Measurements from ENCODE around the gene ARID3A. TPM values are rescaled to one million over a fixed set of nuclear protein-coding genes. Genes with fewer than 3 reads are reported as not detected.
A peak's percentile ranks its signal among the peaks of the same experiment; 100 is the strongest.

Gene ARID3A
- total and polyA plus RNA-seq, 2 of the 13 experiments (the other 11 are each of a cell fraction or from before 2014, with no cell fraction given): 71.3 to 77.9 TPM

- TF ChIP-seq MXD1 (CRISPR knock-in tag; IDR thresholded peaks at IDR 0.05) (0 out of 2 replicates have a peak, but pooled peaks have one; percentile 20), ZNF230 (CRISPR knock-in tag; IDR thresholded peaks at IDR 0.05) (no peak), DMAP1 (CRISPR knock-in tag; IDR thresholded peaks at IDR 0.05) (no peak), ZNF784 (CRISPR knock-in tag; IDR thresholded peaks at IDR 0.05; ENCODE audit: borderline replicate concordance) (no peak), MXD3 (CRISPR knock-in tag; IDR thresholded peaks at IDR 0.05) (no peak), THAP11 (CRISPR knock-in tag; IDR thresholded peaks at IDR 0.05) (0 out of 2 replicates have a peak, but pooled peaks have one; percentile 21), SRSF1 (optimal IDR thresholded peaks at IDR 0.05; ENCODE audit: low read depth, low read length) (no peak), FUBP1 (CRISPR knock-in tag; IDR thresholded peaks at IDR 0.05; ENCODE audit: borderline replicate concordance) (no peak), ZBTB33 (CRISPR knock-in tag; IDR thresholded peaks at IDR 0.05) (peak; percentile 70), ZBTB3 (CRISPR knock-in tag; IDR thresholded peaks at IDR 0.05; ENCODE audit: borderline replicate concordance, low read depth) (no peak), ZBTB43 (CRISPR knock-in tag; conservative IDR thresholded peaks at IDR 0.05) (no peak), ZHX2 (IDR thresholded peaks at IDR 0.05; ENCODE audit: low read depth) (no peak), ZHX2 (CRISPR knock-in tag; IDR thresholded peaks at IDR 0.05; ENCODE audit: borderline replicate concordance) (no peak), ZNF766 (CRISPR knock-in tag; IDR thresholded peaks at IDR 0.05; ENCODE audit: borderline replicate concordance) (no peak), ZNF556 (CRISPR knock-in tag; IDR thresholded peaks at IDR 0.05; ENCODE audit: borderline replicate concordance) (no peak), MEF2D (CRISPR knock-in tag; IDR thresholded peaks at IDR 0.05) (no peak), ZNF737 (CRISPR knock-in tag; IDR thresholded peaks at IDR 0.05; ENCODE audit: borderline replicate concordance) (no peak)
These were observed 74.3 kb downstream of the ARID3A start, which contains the start of gene GRIN3B (continued) for GRCh38 chr19:1000095-1000494.

All from HepG2 (cell line).